ENCODE measurements around the gene CDH26. TPM values are rescaled to one million over a fixed set of nuclear protein-coding genes. Genes with fewer than 3 reads are reported as not detected.

CDH26 gene
- total RNA-seq, 5 donors from 2014 or later (not counting 1 experiment from before 2014, with no cell fraction given): 1.5 to 5.2 (median 2.9) TPM

- no peaks in the 10 kb centered on the region for H3K36me3 ChIP-seq (ENCODE audit: control insufficient read depth in 2 of 2, extremely low read depth in 1 of 2, insufficient read depth in 1 of 2, low read length in 1 of 2)
- H3K27me3 ChIP-seq (replicated peaks in 1 of 2; ENCODE audit: control insufficient read depth in 2 of 2, extremely low read depth in 1 of 2, insufficient read depth in 2 of 2, low read length in 1 of 2): peaks cover 0 to 3% of the 10 kb centered on the region in 2 experiments
- H3K4me1 Mint-ChIP-seq: peaks cover 0 to 2% (median 0%) of the 10 kb centered on the region in 3 donors
- ATAC-seq (replicated peaks in 1 of 4): no peak
- H3K9me3 Mint-ChIP-seq: peaks cover 0 to 10% (median 0%) of the 10 kb centered on the region in 3 donors
- no peak overlapping the region for H3K27ac ChIP-seq (ENCODE audit: low read length)
- H3K4me1 ChIP-seq (ENCODE audit: control insufficient read depth in 1 of 2, extremely low read depth in 1 of 2, insufficient read depth in 2 of 2, low read length in 2 of 2): no peaks in the 10 kb centered on the region
- POLR2A ChIA-PET: no interaction called here
- no peak overlapping the region for H3K4me3 Mint-ChIP-seq
- no peaks in the 10 kb centered on the region for H3K27me3 Mint-ChIP-seq
- peaks cover 17% of the 10 kb centered on the region for H3K36me3 Mint-ChIP-seq
- no CpG with 5 or more reads among the region's 3 CpGs for WGBS (ENCODE audit: insufficient coverage)
- no peaks in the 10 kb centered on the region for H3K9me3 ChIP-seq
- no peak overlapping the region for H3K27ac Mint-ChIP-seq
- no peak overlapping the region for H3K4me3 ChIP-seq (ENCODE audit: control insufficient read depth in 1 of 2, extremely low read depth in 1 of 2, low read length in 1 of 2)
- DNase-seq: no peak
- CTCF ChIA-PET: interaction anchor here in 1 of 2 donors (1.0 kb wide), 1 partner anchor 12 kb away, joined by 3 read pairs; no protein-coding TSS in a partner anchor
These were observed 66.0 kb downstream of the CDH26 start for GRCh38 chr20:60024245-60024644.

- Histone ChIP-seq H3K9me3 (no peaks in the 10 kb centered on the region), H3K4me1 (ENCODE audit: control insufficient read depth in 1 of 2, extremely low read depth in 1 of 2, insufficient read depth in 2 of 2, low read length in 2 of 2) (no peaks in the 10 kb centered on the region), H3K36me3 (ENCODE audit: control insufficient read depth in 2 of 2, extremely low read depth in 1 of 2, insufficient read depth in 1 of 2, low read length in 1 of 2) (no peaks in the 10 kb centered on the region), H3K27ac (ENCODE audit: low read length) (no peak overlapping the region), H3K4me3 (ENCODE audit: control insufficient read depth in 1 of 2, extremely low read depth in 1 of 2, low read length in 1 of 2) (no peak overlapping the region), H3K27me3 (replicated peaks in 1 of 2; ENCODE audit: control insufficient read depth in 2 of 2, extremely low read depth in 1 of 2, insufficient read depth in 2 of 2, low read length in 1 of 2) (peaks cover 0 to 3% of the 10 kb centered on the region in 2 experiments)
- ATAC-seq (replicated peaks in 1 of 4) (no peak), DNase-seq (no peak)
- ChIA-PET CTCF (no interaction called here), POLR2A (no interaction called here)
- WGBS (ENCODE audit: insufficient coverage): 100% methylated on average over 2 of the region's 5 CpGs
- Mint-ChIP-seq H3K4me1 (peaks cover 0 to 2% (median 0%) of the 10 kb centered on the region in 3 donors), H3K27me3 (no peaks in the 10 kb centered on the region), H3K9me3 (peaks cover 0 to 4% (median 0%) of the 10 kb centered on the region in 3 donors), H3K4me3 (no peak overlapping the region), H3K27ac (no peak overlapping the region), H3K36me3 (peaks cover 11% of the 10 kb centered on the region)
These were observed 66.6 kb downstream of the CDH26 start for GRCh38 chr20:60024801-60025200.

GRCh38 chr20:60026010-60026409 is 67.8 kb downstream of the CDH26 start:
- POLR2A ChIA-PET: no interaction called here

GRCh38 chr20:60030471-60030870 is 72.2 kb downstream of the CDH26 start:
- POLR2A ChIA-PET: no interaction called here
- Histone ChIP-seq H3K27me3 (replicated peaks in 1 of 2; ENCODE audit: control insufficient read depth in 2 of 2, extremely low read depth in 1 of 2, insufficient read depth in 2 of 2, low read length in 1 of 2) (no peaks in the 10 kb centered on the region), H3K27ac (ENCODE audit: low read length) (no peak overlapping the region), H3K36me3 (ENCODE audit: control insufficient read depth in 2 of 2, extremely low read depth in 1 of 2, insufficient read depth in 1 of 2, low read length in 1 of 2) (no peaks in the 10 kb centered on the region), H3K4me3 (ENCODE audit: control insufficient read depth in 1 of 2, extremely low read depth in 1 of 2, low read length in 1 of 2) (no peak overlapping the region), H3K4me1 (ENCODE audit: control insufficient read depth in 1 of 2, extremely low read depth in 1 of 2, insufficient read depth in 2 of 2, low read length in 2 of 2) (no peaks in the 10 kb centered on the region), H3K9me3 (no peaks in the 10 kb centered on the region)
- Mint-ChIP-seq H3K36me3 (peaks cover 4% of the 10 kb centered on the region), H3K9me3 (peaks cover 0 to 3% (median 0%) of the 10 kb centered on the region in 3 donors), H3K27me3 (no peaks in the 10 kb centered on the region), H3K4me3 (no peak overlapping the region), H3K27ac (no peak overlapping the region), H3K4me1 (no peaks in the 10 kb centered on the region)
- WGBS (ENCODE audit: insufficient coverage): 100% methylated on average over 1 of the region's 1 CpG
- no peak for DNase-seq
- ATAC-seq (replicated peaks in 1 of 4): no peak
- CTCF ChIA-PET: no interaction called here

More at GRCh38 chr20:60026010-60026409, 67.8 kb downstream of the CDH26 start:
- H3K4me3 Mint-ChIP-seq: no peak overlapping the region
- Histone ChIP-seq H3K36me3 (ENCODE audit: control insufficient read depth in 2 of 2, extremely low read depth in 1 of 2, insufficient read depth in 1 of 2, low read length in 1 of 2) (no peaks in the 10 kb centered on the region), H3K4me1 (ENCODE audit: control insufficient read depth in 1 of 2, extremely low read depth in 1 of 2, insufficient read depth in 2 of 2, low read length in 2 of 2) (no peaks in the 10 kb centered on the region), H3K27ac (ENCODE audit: low read length) (no peak overlapping the region), H3K9me3 (no peaks in the 10 kb centered on the region), H3K27me3 (replicated peaks in 1 of 2; ENCODE audit: control insufficient read depth in 2 of 2, extremely low read depth in 1 of 2, insufficient read depth in 2 of 2, low read length in 1 of 2) (no peaks in the 10 kb centered on the region), H3K4me3 (ENCODE audit: control insufficient read depth in 1 of 2, extremely low read depth in 1 of 2, low read length in 1 of 2) (no peak overlapping the region)
- CTCF ChIA-PET: no interaction called here
- WGBS (ENCODE audit: insufficient coverage): 63% methylated on average over 1 of the region's 4 CpGs
- H3K36me3 Mint-ChIP-seq: peaks cover 9% of the 10 kb centered on the region
- DNase-seq: no peak
- H3K4me1 Mint-ChIP-seq: peaks cover 0 to 2% (median 0%) of the 10 kb centered on the region in 3 donors
- peaks cover 0 to 3% (median 0%) of the 10 kb centered on the region in 3 donors for H3K9me3 Mint-ChIP-seq
- no peak for ATAC-seq (replicated peaks in 1 of 4)
- H3K27me3 Mint-ChIP-seq: no peaks in the 10 kb centered on the region
- no peak overlapping the region for H3K27ac Mint-ChIP-seq

- no peak for ATAC-seq (replicated peaks in 1 of 4)
- Mint-ChIP-seq H3K27me3 (peaks cover 0 to under 1% of the 10 kb centered on the region in 2 donors), H3K9me3 (peaks cover 0 to 1% (median 0%) of the 10 kb centered on the region in 3 donors), H3K27ac (no peak overlapping the region), H3K36me3 (peaks cover 4% of the 10 kb centered on the region), H3K4me1 (no peaks in the 10 kb centered on the region), H3K4me3 (no peak overlapping the region)
- no peak overlapping the region for H3K27ac ChIP-seq (ENCODE audit: low read length)
- WGBS (ENCODE audit: insufficient coverage): 60% methylated on average over 1 of the region's 9 CpGs
- POLR2A ChIA-PET: no interaction called here
- peaks cover 0 to under 1% of the 10 kb centered on the region in 2 experiments for H3K27me3 ChIP-seq (replicated peaks in 1 of 2; ENCODE audit: control insufficient read depth in 2 of 2, extremely low read depth in 1 of 2, insufficient read depth in 2 of 2, low read length in 1 of 2)
- DNase-seq: no peak
- H3K36me3 ChIP-seq (ENCODE audit: control insufficient read depth in 2 of 2, extremely low read depth in 1 of 2, insufficient read depth in 1 of 2, low read length in 1 of 2): no peaks in the 10 kb centered on the region
- CTCF ChIA-PET: no interaction called here
- H3K4me1 ChIP-seq (ENCODE audit: control insufficient read depth in 1 of 2, extremely low read depth in 1 of 2, insufficient read depth in 2 of 2, low read length in 2 of 2): no peaks in the 10 kb centered on the region
- H3K4me3 ChIP-seq (ENCODE audit: control insufficient read depth in 1 of 2, extremely low read depth in 1 of 2, low read length in 1 of 2): no peak overlapping the region
- no peaks in the 10 kb centered on the region for H3K9me3 ChIP-seq
These were observed 72.9 kb downstream of the CDH26 start for GRCh38 chr20:60031107-60031506.

GRCh38 chr20:60034231-60035110 is 76.2 kb downstream of the CDH26 start:
- WGBS (ENCODE audit: insufficient coverage): 80% methylated on average over 7 of the region's 9 CpGs
- POLR2A ChIA-PET: no interaction called here

More at GRCh38 chr20:60034231-60035110, 76.2 kb downstream of the CDH26 start:
- no peak overlapping the region for H3K4me3 Mint-ChIP-seq
- H3K27me3 Mint-ChIP-seq: peaks cover 3 to 7% of the 10 kb centered on the region in 2 donors
- Histone ChIP-seq H3K27me3 (replicated peaks in 1 of 2; ENCODE audit: control insufficient read depth in 2 of 2, extremely low read depth in 1 of 2, insufficient read depth in 2 of 2, low read length in 1 of 2) (peaks cover 0 to 8% of the 10 kb centered on the region in 2 experiments), H3K36me3 (ENCODE audit: control insufficient read depth in 2 of 2, extremely low read depth in 1 of 2, insufficient read depth in 1 of 2, low read length in 1 of 2) (no peaks in the 10 kb centered on the region), H3K27ac (ENCODE audit: low read length) (no peak overlapping the region), H3K4me1 (ENCODE audit: control insufficient read depth in 1 of 2, extremely low read depth in 1 of 2, insufficient read depth in 2 of 2, low read length in 2 of 2) (no peaks in the 10 kb centered on the region), H3K9me3 (no peaks in the 10 kb centered on the region), H3K4me3 (ENCODE audit: control insufficient read depth in 1 of 2, extremely low read depth in 1 of 2, low read length in 1 of 2) (no peak overlapping the region)
- CTCF ChIA-PET: no interaction called here
- ATAC-seq (replicated peaks in 1 of 4) (no peak), DNase-seq (no peak)
- H3K27ac Mint-ChIP-seq: no peak overlapping the region
- no peaks in the 10 kb centered on the region for H3K4me1 Mint-ChIP-seq
- no peaks in the 10 kb centered on the region for H3K9me3 Mint-ChIP-seq
- peaks cover 3% of the 10 kb centered on the region for H3K36me3 Mint-ChIP-seq

Measured in T-cell (primary cell).